ENCODE data around the gene EPHB1.

DNA sequence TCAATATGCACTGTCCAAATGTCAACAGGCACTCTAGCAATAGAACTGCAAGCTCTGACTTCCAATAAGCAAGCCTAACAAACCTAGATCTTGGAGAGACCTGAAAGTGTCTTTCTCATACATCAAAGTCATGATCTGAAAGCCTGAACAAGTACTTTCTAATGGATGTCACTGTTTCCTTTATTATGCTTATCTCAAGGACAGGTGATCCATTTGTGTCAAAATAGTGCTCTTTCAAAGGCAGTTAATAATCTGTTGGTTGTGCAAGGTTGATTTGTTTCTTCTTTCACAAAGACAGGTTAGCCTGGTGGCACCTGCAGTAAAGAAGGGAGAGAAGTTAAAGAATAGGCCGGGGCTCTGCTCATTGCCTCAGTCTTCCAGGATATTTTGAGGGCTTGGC, 146.8 kb downstream of the EPHB1 start:
- TF ChIP-seq POLR2A (IDR thresholded peaks at IDR 0.05) = no peak
- TF ChIP-seq, protein P1, sequence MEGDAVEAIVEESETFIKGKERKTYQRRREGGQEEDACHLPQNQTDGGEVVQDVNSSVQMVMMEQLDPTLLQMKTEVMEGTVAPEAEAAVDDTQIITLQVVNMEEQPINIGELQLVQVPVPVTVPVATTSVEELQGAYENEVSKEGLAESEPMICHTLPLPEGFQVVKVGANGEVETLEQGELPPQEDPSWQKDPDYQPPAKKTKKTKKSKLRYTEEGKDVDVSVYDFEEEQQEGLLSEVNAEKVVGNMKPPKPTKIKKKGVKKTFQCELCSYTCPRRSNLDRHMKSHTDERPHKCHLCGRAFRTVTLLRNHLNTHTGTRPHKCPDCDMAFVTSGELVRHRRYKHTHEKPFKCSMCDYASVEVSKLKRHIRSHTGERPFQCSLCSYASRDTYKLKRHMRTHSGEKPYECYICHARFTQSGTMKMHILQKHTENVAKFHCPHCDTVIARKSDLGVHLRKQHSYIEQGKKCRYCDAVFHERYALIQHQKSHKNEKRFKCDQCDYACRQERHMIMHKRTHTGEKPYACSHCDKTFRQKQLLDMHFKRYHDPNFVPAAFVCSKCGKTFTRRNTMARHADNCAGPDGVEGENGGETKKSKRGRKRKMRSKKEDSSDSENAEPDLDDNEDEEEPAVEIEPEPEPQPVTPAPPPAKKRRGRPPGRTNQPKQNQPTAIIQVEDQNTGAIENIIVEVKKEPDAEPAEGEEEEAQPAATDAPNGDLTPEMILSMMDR (IDR thresholded peaks at IDR 0.05) = no peak
